ENCODE measurements around the gene MRPL9. TPM values are rescaled to one million over a fixed set of nuclear protein-coding genes. Genes with fewer than 3 reads are reported as not detected.

MRPL9 gene
- total RNA-seq, 1 donor from 2014 or later = 42.5 TPM

DNA sequence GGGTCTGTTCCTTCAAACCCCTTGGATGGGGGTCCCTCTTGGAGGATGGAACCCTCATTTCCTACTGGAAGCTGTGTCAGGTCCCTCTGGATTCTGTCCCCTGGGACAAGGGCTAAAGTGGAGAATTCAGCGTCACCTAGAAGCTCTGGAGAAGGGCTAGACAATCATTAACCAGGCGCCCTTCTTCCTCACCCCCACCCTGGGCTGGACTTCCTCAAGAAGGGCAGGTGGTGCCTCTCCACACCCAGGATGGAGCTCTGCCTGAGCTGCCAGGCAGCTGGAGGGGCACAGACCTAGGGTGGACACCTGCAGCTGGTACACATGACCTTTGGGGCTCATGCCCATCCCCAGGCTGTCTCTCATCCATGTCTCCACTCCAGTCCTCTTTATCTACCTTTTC is 50.3 kb downstream of the MRPL9 start:
- DNase-seq (ENCODE audit: low spot score) = no peak

GRCh38 chr1:151711951-151712350 is 51.3 kb downstream of the MRPL9 start:
- DNase-seq (ENCODE audit: low spot score) = no peak

GRCh38 chr1:151711044-151711800 is 52.1 kb downstream of the MRPL9 start:
- no peak for DNase-seq (ENCODE audit: low spot score)

- DNase-seq (ENCODE audit: low spot score) = no peak
These were observed 53.0 kb downstream of the MRPL9 start for GRCh38 chr1:151710187-151710840.

Other genes starting within 250 kb of the MRPL9 start
- gene TUFT1, start 223.2 kb downstream of the MRPL9 start, total RNA-seq = 6.6 TPM
- 40.4 TPM for gene SNX27, start 151.4 kb downstream of the MRPL9 start, total RNA-seq
- gene CELF3, start 46.7 kb downstream of the MRPL9 start, total RNA-seq = not detected
- not detected for gene RIIAD1, start 42.0 kb downstream of the MRPL9 start, total RNA-seq
- 4.9 TPM for gene TDRKH, start 27.0 kb upstream of the MRPL9 start, total RNA-seq
- not detected for gene LINGO4, start 41.9 kb upstream of the MRPL9 start, total RNA-seq
- 0.10 TPM for gene RORC, start 68.3 kb upstream of the MRPL9 start, total RNA-seq
- gene C2CD4D, start 76.3 kb upstream of the MRPL9 start, total RNA-seq = not detected
- not detected for gene THEM5, start 90.2 kb upstream of the MRPL9 start, total RNA-seq
- gene THEM4, start 146.0 kb upstream of the MRPL9 start, total RNA-seq = 14.8 TPM
- gene S100A10, start 230.4 kb upstream of the MRPL9 start, total RNA-seq = 650 TPM

Data from mesenteric fat pad (tissue), 1 donor.